ENCODE measurements around the gene CPHXL2.

CPHXL2 gene

GRCh38 chr16:75676909-75677308 lies at the start of gene CPHXL2:
Gene CPHXL2 (minus strand): TSS chr16:75677009. CDS start chr16:75676999, 10 bp downstream.
- DNase-seq (ENCODE audit: low spot score) = no peak

GRCh38 chr16:75726390-75726789 lies 49.6 kb upstream of the CPHXL2 start, which contains the start of gene CPHXL:
Gene CPHXL (minus strand): TSS chr16:75726490. CDS start chr16:75726442, 48 bp downstream.
- DNase-seq (ENCODE audit: low spot score) = no peak

GRCh38 chr16:75718452-75718851 lies 41.6 kb upstream of the CPHXL2 start:
- no peak for DNase-seq (ENCODE audit: low spot score)

GRCh38 chr16:75714661-75715060 lies 37.9 kb upstream of the CPHXL2 start:
- no peak for DNase-seq (ENCODE audit: low spot score)

GRCh38 chr16:75710344-75710743 lies 33.5 kb upstream of the CPHXL2 start:
- no peak for DNase-seq (ENCODE audit: low spot score)

- no peak for DNase-seq (ENCODE audit: low spot score)
Measured at GRCh38 chr16:75703306-75703705, 26.5 kb upstream of the CPHXL2 start.

- no peak for DNase-seq (ENCODE audit: low spot score)
Measured at GRCh38 chr16:75702242-75702641, 25.4 kb upstream of the CPHXL2 start.

- no peak for DNase-seq (ENCODE audit: low spot score)
Measured at GRCh38 chr16:75701361-75701760, 24.6 kb upstream of the CPHXL2 start, which contains the start of gene DUXB. Gene DUXB (minus strand): TSS chr16:75701461. CDS start chr16:75701418, 43 bp downstream.

GRCh38 chr16:75697571-75697970 lies 20.8 kb upstream of the CPHXL2 start:
- DNase-seq (ENCODE audit: low spot score) = peak; percentile 42

GRCh38 chr16:75695708-75696107 lies 18.9 kb upstream of the CPHXL2 start:
- peak; percentile 8 for DNase-seq (ENCODE audit: low spot score)

- DNase-seq (ENCODE audit: low spot score) = no peak
Measured at GRCh38 chr16:75687361-75687760, 10.6 kb upstream of the CPHXL2 start.

GRCh38 chr16:75682308-75682707 lies 5.5 kb upstream of the CPHXL2 start:
- DNase-seq (ENCODE audit: low spot score) = no peak

GRCh38 chr16:75679366-75679765 lies 2.6 kb upstream of the CPHXL2 start:
- no peak for DNase-seq (ENCODE audit: low spot score)

- DNase-seq (ENCODE audit: low spot score) = no peak
Measured at GRCh38 chr16:75667503-75667902, 9.3 kb downstream of the CPHXL2 start.

GRCh38 chr16:75660726-75661302 lies 16.0 kb downstream of the CPHXL2 start:
- peak; percentile 47 for DNase-seq (ENCODE audit: low spot score)

- no peak for DNase-seq (ENCODE audit: low spot score)
Measured at GRCh38 chr16:75660321-75660720, 16.5 kb downstream of the CPHXL2 start.

- no peak for DNase-seq (ENCODE audit: low spot score)
Measured at GRCh38 chr16:75658175-75658574, 18.6 kb downstream of the CPHXL2 start.

GRCh38 chr16:75653922-75654321 lies 22.9 kb downstream of the CPHXL2 start:
- DNase-seq (ENCODE audit: low spot score) = no peak

- DNase-seq (ENCODE audit: low spot score) = peak; percentile 83
Measured at GRCh38 chr16:75648265-75649076, 28.3 kb downstream of the CPHXL2 start.

GRCh38 chr16:75647492-75648264 lies 29.1 kb downstream of the CPHXL2 start, which contains the start of the genes KARS1 and TERF2IP:
Gene KARS1 (minus strand): TSS chr16:75647665. CDS start chr16:75647639, 26 bp downstream.
Gene TERF2IP (plus strand): TSS chr16:75647773. CDS start chr16:75647883, 110 bp downstream.
- DNase-seq (ENCODE audit: low spot score) = peak; percentile 95

- DNase-seq (ENCODE audit: low spot score) = no peak
Measured at GRCh38 chr16:75647112-75647491, 29.7 kb downstream of the CPHXL2 start.
